ENCODE data around the gene RPN2. TPM values are rescaled to one million over a fixed set of nuclear protein-coding genes. Genes with fewer than 3 reads are reported as not detected.

Gene RPN2
- total and polyA plus RNA-seq, 2 donors (not counting 1 experiment from before 2014, with no cell fraction given), result 262 to 414 TPM

DNA sequence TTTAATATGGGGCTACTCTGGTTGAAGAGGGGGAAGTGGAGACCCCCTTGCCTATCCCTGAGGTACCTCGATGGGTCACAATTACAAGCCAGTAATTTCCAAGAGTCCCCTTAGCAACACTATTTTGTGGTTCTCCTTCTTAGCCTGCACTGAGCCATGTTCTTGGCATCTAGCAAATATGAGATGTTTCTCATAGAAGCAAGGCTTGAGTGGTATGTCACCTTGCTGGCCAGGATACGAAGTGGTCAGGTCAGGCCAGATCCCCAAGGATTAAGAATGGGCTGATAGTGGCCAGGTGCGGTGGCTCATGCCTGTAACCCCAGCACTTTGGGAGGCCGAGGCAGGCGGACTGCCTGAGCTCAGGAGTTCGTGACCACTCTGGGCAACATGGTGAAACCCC, 84.6 kb downstream of the RPN2 start:
- H3K4me2 ChIP-seq (ENCODE audit: extremely low read depth, insufficient read depth, low read length), result no peak overlapping the region
- no peak overlapping the region for H3K9ac ChIP-seq (ENCODE audit: insufficient read depth, low read length)
- peaks cover 23% of the 10 kb centered on the region for H3K27me3 ChIP-seq (ENCODE audit: control insufficient read depth, insufficient read depth, low read length)
- no peaks in the 10 kb centered on the region for H3K36me3 ChIP-seq (ENCODE audit: control insufficient read depth, insufficient read depth, low read length)
- no peaks in the 10 kb centered on the region for H3K9me3 ChIP-seq (ENCODE audit: control insufficient read depth, insufficient read depth, low read depth, low read length)
- no peak for DNase-seq (ENCODE audit: low read depth in 2 of 2)
- no peaks in the 10 kb centered on the region for H3K79me2 ChIP-seq (ENCODE audit: control insufficient read depth, insufficient read depth, low read length)
- H3K4me1 ChIP-seq (ENCODE audit: control insufficient read depth, extremely low read depth, insufficient read depth, low read length), result no peaks in the 10 kb centered on the region
- H2AFZ ChIP-seq (ENCODE audit: low read length), result no peak overlapping the region
- TF ChIP-seq, protein P1, sequence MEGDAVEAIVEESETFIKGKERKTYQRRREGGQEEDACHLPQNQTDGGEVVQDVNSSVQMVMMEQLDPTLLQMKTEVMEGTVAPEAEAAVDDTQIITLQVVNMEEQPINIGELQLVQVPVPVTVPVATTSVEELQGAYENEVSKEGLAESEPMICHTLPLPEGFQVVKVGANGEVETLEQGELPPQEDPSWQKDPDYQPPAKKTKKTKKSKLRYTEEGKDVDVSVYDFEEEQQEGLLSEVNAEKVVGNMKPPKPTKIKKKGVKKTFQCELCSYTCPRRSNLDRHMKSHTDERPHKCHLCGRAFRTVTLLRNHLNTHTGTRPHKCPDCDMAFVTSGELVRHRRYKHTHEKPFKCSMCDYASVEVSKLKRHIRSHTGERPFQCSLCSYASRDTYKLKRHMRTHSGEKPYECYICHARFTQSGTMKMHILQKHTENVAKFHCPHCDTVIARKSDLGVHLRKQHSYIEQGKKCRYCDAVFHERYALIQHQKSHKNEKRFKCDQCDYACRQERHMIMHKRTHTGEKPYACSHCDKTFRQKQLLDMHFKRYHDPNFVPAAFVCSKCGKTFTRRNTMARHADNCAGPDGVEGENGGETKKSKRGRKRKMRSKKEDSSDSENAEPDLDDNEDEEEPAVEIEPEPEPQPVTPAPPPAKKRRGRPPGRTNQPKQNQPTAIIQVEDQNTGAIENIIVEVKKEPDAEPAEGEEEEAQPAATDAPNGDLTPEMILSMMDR (conservative IDR thresholded peaks at IDR 0.05 in 1 of 2, IDR thresholded peaks at IDR 0.05 in 1 of 2; ENCODE audit: low read depth in 1 of 2, low read length in 2 of 2), result no peak
- no peak for TF ChIP-seq EZH2 (IDR thresholded peaks at IDR 0.05; ENCODE audit: low read length, missing control alignments)
- no peak overlapping the region for H3K4me3 ChIP-seq (replicated peaks in 1 of 4; ENCODE audit: control extremely low read depth in 1 of 4, insufficient read depth in 1 of 4, low read depth in 3 of 4, low read length in 4 of 4)
- H3K27ac ChIP-seq (ENCODE audit: insufficient read depth, low read length), result no peak overlapping the region
- no peaks in the 10 kb centered on the region for H4K20me1 ChIP-seq (ENCODE audit: control insufficient read depth, extremely low read depth, insufficient read depth, low read length)

DNA sequence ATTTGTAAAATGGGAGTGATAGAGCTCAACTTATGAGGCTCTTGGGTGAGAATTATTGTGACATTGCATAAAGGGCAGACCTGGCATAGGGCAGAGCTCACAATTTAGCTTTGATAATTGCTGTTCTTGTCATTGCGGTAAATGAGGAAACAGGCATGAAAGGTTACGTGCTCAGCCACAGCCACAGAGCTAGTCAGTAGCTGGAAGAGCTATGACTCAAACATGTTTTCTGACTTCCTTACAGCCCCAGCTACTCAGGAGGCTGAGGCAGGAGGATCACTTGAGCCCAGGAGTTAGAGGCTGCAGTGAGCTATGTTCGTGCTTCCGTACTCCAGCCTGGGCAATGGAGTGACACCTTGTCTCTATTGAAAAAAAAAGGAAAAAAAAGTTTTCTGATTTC, 86.0 kb downstream of the RPN2 start:
- Histone ChIP-seq H3K79me2 (ENCODE audit: control insufficient read depth, insufficient read depth, low read length) (no peaks in the 10 kb centered on the region), H3K27me3 (ENCODE audit: control insufficient read depth, insufficient read depth, low read length) (peaks cover 16% of the 10 kb centered on the region), H3K9me3 (ENCODE audit: control insufficient read depth, insufficient read depth, low read depth, low read length) (no peaks in the 10 kb centered on the region), H3K4me3 (replicated peaks in 1 of 4; ENCODE audit: control extremely low read depth in 1 of 4, insufficient read depth in 1 of 4, low read depth in 3 of 4, low read length in 4 of 4) (no peak overlapping the region), H3K36me3 (ENCODE audit: control insufficient read depth, insufficient read depth, low read length) (no peaks in the 10 kb centered on the region), H3K9ac (ENCODE audit: insufficient read depth, low read length) (no peak overlapping the region), H4K20me1 (ENCODE audit: control insufficient read depth, extremely low read depth, insufficient read depth, low read length) (no peaks in the 10 kb centered on the region), H3K27ac (ENCODE audit: insufficient read depth, low read length) (no peak overlapping the region), H2AFZ (ENCODE audit: low read length) (no peak overlapping the region), H3K4me1 (ENCODE audit: control insufficient read depth, extremely low read depth, insufficient read depth, low read length) (no peaks in the 10 kb centered on the region), H3K4me2 (ENCODE audit: extremely low read depth, insufficient read depth, low read length) (no peak overlapping the region)
- no peak for DNase-seq (ENCODE audit: low read depth in 2 of 2)
- TF ChIP-seq EZH2 (IDR thresholded peaks at IDR 0.05; ENCODE audit: low read length, missing control alignments), result no peak
- TF ChIP-seq, protein P1 (conservative IDR thresholded peaks at IDR 0.05 in 1 of 2, IDR thresholded peaks at IDR 0.05 in 1 of 2; ENCODE audit: low read depth in 1 of 2, low read length in 2 of 2), result no peak

DNA sequence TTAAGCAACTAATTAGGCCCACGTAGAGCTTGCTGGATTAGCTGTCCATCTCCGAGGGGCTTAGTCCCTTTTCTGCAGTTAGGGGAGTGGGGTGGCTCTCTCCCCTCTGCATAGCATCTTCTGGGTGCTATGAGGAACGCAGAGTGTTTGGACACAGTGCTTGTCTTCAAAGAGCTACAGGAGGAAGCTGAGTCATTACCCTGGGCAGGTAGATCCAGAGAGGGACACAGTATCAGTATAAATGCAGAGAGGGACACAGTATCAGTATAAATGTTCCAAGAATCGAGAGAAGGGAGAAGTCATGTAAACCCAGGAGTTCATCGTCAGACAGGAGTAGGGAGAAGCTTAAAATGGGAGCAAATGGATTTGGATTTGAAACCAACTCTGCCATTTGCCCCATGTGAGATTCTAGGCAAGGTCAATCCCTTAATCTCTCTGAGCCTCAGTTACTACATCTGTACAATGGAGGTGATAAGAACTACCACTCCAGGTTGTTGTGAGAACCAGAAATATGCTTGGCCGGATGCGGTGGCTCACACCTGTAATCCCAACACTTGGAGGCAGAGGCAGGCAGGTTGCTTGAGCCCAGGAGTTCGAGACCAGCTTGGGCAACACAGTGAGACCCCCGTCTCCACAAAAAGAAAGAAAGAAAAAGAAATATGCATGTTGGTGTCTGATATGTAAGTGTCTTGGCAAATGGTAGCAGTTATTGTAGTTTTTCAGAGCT, 88.0 kb downstream of the RPN2 start:
- H3K4me3 ChIP-seq (replicated peaks in 1 of 4; ENCODE audit: control extremely low read depth in 1 of 4, insufficient read depth in 1 of 4, low read depth in 3 of 4, low read length in 4 of 4), result no peak overlapping the region
- DNase-seq (ENCODE audit: low read depth in 2 of 2), result no peak
- H3K4me1 ChIP-seq (ENCODE audit: control insufficient read depth, extremely low read depth, insufficient read depth, low read length), result no peaks in the 10 kb centered on the region
- H3K27me3 ChIP-seq (ENCODE audit: control insufficient read depth, insufficient read depth, low read length), result peaks cover 4% of the 10 kb centered on the region
- no peaks in the 10 kb centered on the region for H3K36me3 ChIP-seq (ENCODE audit: control insufficient read depth, insufficient read depth, low read length)
- TF ChIP-seq, protein P1 (conservative IDR thresholded peaks at IDR 0.05 in 1 of 2, IDR thresholded peaks at IDR 0.05 in 1 of 2; ENCODE audit: low read depth in 1 of 2, low read length in 2 of 2), result no peak
- TF ChIP-seq EZH2 (IDR thresholded peaks at IDR 0.05; ENCODE audit: low read length, missing control alignments), result no peak
- H3K4me2 ChIP-seq (ENCODE audit: extremely low read depth, insufficient read depth, low read length), result no peak overlapping the region
- H3K9ac ChIP-seq (ENCODE audit: insufficient read depth, low read length), result no peak overlapping the region
- H3K9me3 ChIP-seq (ENCODE audit: control insufficient read depth, insufficient read depth, low read depth, low read length), result no peaks in the 10 kb centered on the region
- H4K20me1 ChIP-seq (ENCODE audit: control insufficient read depth, extremely low read depth, insufficient read depth, low read length), result no peaks in the 10 kb centered on the region
- no peaks in the 10 kb centered on the region for H3K79me2 ChIP-seq (ENCODE audit: control insufficient read depth, insufficient read depth, low read length)
- no peak overlapping the region for H3K27ac ChIP-seq (ENCODE audit: insufficient read depth, low read length)
- H2AFZ ChIP-seq (ENCODE audit: low read length), result no peak overlapping the region

All from fibroblast of lung (primary cell).